Measurements from ENCODE around the gene FAM131B. TPM values are rescaled to one million over a fixed set of nuclear protein-coding genes. Genes with fewer than 3 reads are reported as not detected.

The FAM131B gene
- total and polyA plus RNA-seq, 2 of the 8 experiments (the other 6 are each of a cell fraction or from before 2014, with no cell fraction given), result 23.1 to 38.2 TPM

DNA sequence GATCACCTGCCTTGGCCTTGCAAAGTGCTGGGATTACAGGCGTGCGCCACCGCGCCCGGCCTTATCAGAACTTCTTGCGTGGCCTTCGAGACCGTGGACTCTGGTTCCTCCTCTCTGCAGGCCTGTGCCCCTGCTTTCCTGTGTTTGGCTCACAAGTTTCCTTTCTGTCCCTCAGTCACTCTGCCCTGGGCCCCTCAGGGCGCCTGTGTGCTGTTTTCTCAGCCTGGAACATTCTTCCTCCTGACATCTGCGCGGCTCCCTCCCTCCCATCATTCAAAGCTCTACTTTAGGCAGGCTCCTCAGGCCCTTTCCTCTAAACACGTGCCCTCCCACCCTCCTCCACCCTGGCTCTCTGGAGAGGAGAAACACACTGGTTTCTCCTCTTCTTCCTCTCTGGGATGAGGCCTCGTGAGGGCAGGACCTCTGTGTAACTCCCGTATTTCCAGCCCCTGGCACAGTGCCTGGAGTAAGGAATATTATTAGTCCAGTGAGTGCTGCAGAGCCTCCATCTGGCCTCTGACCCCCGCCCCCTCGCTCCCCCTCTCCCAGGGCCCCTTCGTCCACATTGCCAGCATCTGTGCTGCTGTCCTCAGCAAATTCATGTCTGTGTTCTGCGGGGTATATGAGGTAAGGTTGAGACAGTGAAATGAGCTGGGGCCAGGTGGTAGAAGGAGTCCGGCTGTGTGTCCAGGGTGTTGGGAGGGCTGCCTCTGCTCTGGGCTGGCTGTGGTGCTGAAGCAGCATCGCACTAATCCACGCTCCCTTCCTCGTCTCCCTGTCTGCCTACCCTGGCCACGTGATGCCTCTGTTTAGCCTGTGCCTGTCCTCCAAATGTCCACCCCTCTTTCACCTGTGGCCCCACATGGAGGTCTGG lies 39.5 kb downstream of the FAM131B start:
- peak overlapping the region; percentile 31; the same call in 1 of the 2 replicates for H2AFZ ChIP-seq (ENCODE audit: low read length)
- 88% methylated on average over 20 of the region's 23 CpGs; no CpG with 5 or more reads in 1 of the 2 experiments for WGBS, 2 experiments (ENCODE audit: extremely low coverage in 1 of 2, insufficient coverage in 1 of 2, insufficient read length in 1 of 2, insufficient replicate concordance in 2 of 2, low coverage in 1 of 2, low lambda C conversion rate in 2 of 2, missing lambda C conversion rate in 1 of 2)
- TF ChIP-seq TEAD4 (IDR thresholded peaks at IDR 0.05; ENCODE audit: low read depth, low read length), result no peak
- TF ChIP-seq CBX5 (IDR thresholded peaks at IDR 0.05; ENCODE audit: low read depth, low read length), result no peak
- TF ChIP-seq JUN (IDR thresholded peaks at IDR 0.05; ENCODE audit: low read depth, low read length), result no peak
- TF ChIP-seq TCF12 (IDR thresholded peaks at IDR 0.05; ENCODE audit: low read depth, low read length), result no peak
- TF ChIP-seq SIN3A (conservative IDR thresholded peaks at IDR 0.05 in 1 of 2, IDR thresholded peaks at IDR 0.05 in 1 of 2; ENCODE audit: low read depth in 1 of 2, low read length in 2 of 2), result no peak
- TF ChIP-seq NRF1 (IDR thresholded peaks at IDR 0.05; ENCODE audit: low read depth, low read length), result no peak
- TF ChIP-seq CTBP2 (IDR thresholded peaks at IDR 0.05; ENCODE audit: borderline replicate concordance, insufficient read depth, insufficient read length, low read length), result no peak
- TF ChIP-seq TBP (IDR thresholded peaks at IDR 0.05; ENCODE audit: low read depth, low read length), result no peak
- no peak for TF ChIP-seq RFX5 (IDR thresholded peaks at IDR 0.05; ENCODE audit: borderline replicate concordance, low read depth, low read length)
- TF ChIP-seq SIRT6 (IDR thresholded peaks at IDR 0.05; ENCODE audit: low read length), result no peak
- TF ChIP-seq EZH2 (IDR thresholded peaks at IDR 0.05; ENCODE audit: low read depth, low read length, severe bottlenecking), result no peak
- TF ChIP-seq BACH1 (IDR thresholded peaks at IDR 0.05; ENCODE audit: low read length), result no peak

More for the DNA sequence above, 39.5 kb downstream of the FAM131B start:
- peak overlapping the region; percentile 27; the same call in 1 of the 2 replicates for H2BK5ac ChIP-seq (ENCODE audit: low read depth, low read length)
- no peaks in the 10 kb centered on the region for H3K36me3 ChIP-seq (ENCODE audit: control insufficient read depth in 2 of 4, insufficient read depth in 4 of 4, low read length in 3 of 4)
- FAIRE-seq (no peak), DNase-seq (ENCODE audit: low read depth in 1 of 2, low spot score in 2 of 2) (no peak)
- H3K4ac ChIP-seq (replicated peaks; ENCODE audit: insufficient read length, low read depth, low read length), result no peak overlapping the region
- no peaks in the 10 kb centered on the region for H3K27me3 ChIP-seq (replicated peaks in 1 of 4; ENCODE audit: control insufficient read depth in 3 of 4, extremely low read depth in 1 of 4, insufficient read depth in 3 of 4, low read length in 3 of 4)
- ChIA-PET POLR2A (ENCODE audit: partially characterized antibody) (interaction anchor here (0.8 to 1.6 kb wide), 3 partner anchors 22 to 83 kb away, joined by 3 to 6 read pairs (median 3); no protein-coding TSS in a partner anchor), CTCF (ENCODE audit: partially characterized antibody) (interaction anchor here (0.9 to 4.5 kb wide), 10 partner anchors 10 to 61 kb away, joined by 3 to 30 read pairs (median 4); no protein-coding TSS in a partner anchor)
- no peak overlapping the region for H4K5ac ChIP-seq (ENCODE audit: insufficient read length, low read depth, low read length)
- H2BK120ac ChIP-seq (replicated peaks; ENCODE audit: low read depth, low read length), result no peak overlapping the region
- peak overlapping the region; percentile 61; the same call in 1 of the 2 replicates for H2BK15ac ChIP-seq (ENCODE audit: low read length)
- H3K4me3 ChIP-seq (ENCODE audit: extremely low read depth in 1 of 4, insufficient read depth in 2 of 4, low read depth in 3 of 4, low read length in 4 of 4), result no peak overlapping the region
- H4K91ac ChIP-seq (replicated peaks; ENCODE audit: insufficient read length, low read length), result no peak overlapping the region
- H3K9ac ChIP-seq (replicated peaks in 1 of 4; ENCODE audit: extremely low read depth in 1 of 4, low read depth in 3 of 4, low read length in 3 of 4), result no peak overlapping the region
- no peaks in the 10 kb centered on the region for H4K20me1 ChIP-seq (replicated peaks in 1 of 2; ENCODE audit: control insufficient read depth in 1 of 2, insufficient read depth in 2 of 2, low read length in 2 of 2)
- H2BK20ac ChIP-seq (ENCODE audit: low read length), result 0 out of 2 replicates have a peak overlapping the region, but pooled peaks have one; percentile 36
- peaks cover 0 to 5% (median 0%) of the 10 kb centered on the region in 4 experiments; a peak in 1 of 7 replicates for H3K4me1 ChIP-seq (replicated peaks in 1 of 4; ENCODE audit: control insufficient read depth in 3 of 4, insufficient read depth in 4 of 4, low read length in 3 of 4)
- no peaks in the 10 kb centered on the region for H3K9me3 ChIP-seq (ENCODE audit: insufficient read depth in 2 of 2, low read depth in 1 of 2, low read length in 1 of 2)
- 0 out of 2 replicates have a peak overlapping the region, but pooled peaks have one; percentile 11 for H4K8ac ChIP-seq (ENCODE audit: extremely low read depth, insufficient read depth, low read length)
- H3K23me2 ChIP-seq (ENCODE audit: low read depth, low read length), result no peaks in the 10 kb centered on the region
- H3K4me2 ChIP-seq (ENCODE audit: insufficient read depth in 1 of 2, low read depth in 2 of 2, low read length in 2 of 2), result no peak overlapping the region
- no peaks in the 10 kb centered on the region for H3K79me1 ChIP-seq (ENCODE audit: low read depth, low read length)
- no peak overlapping the region for H3K27ac ChIP-seq (ENCODE audit: low read depth, low read length)
- no peak overlapping the region for H3K56ac ChIP-seq (replicated peaks; ENCODE audit: insufficient read length, low read depth, low read length)
- H2BK12ac ChIP-seq (ENCODE audit: low read depth, low read length), result no peak overlapping the region; the same call in 1 of the 2 replicates
- no peak overlapping the region for H3K23ac ChIP-seq (ENCODE audit: insufficient read length)
- no peak overlapping the region for H3K18ac ChIP-seq (ENCODE audit: extremely low read depth, low read length)
- no peaks in the 10 kb centered on the region for H3K79me2 ChIP-seq (ENCODE audit: control insufficient read depth in 1 of 2, insufficient read depth in 2 of 2, low read length in 2 of 2)
- H3K14ac ChIP-seq (ENCODE audit: insufficient read length), result no peak overlapping the region
- no peak overlapping the region for H2AK5ac ChIP-seq (ENCODE audit: low read depth, low read length)
